Stomach (tissue), 9 donors: ENCODE results near the gene SPIN1. TPM values are rescaled to one million over a fixed set of nuclear protein-coding genes. Genes with fewer than 3 reads are reported as not detected.
"Not testable (repeated sequence)": the region's sequence is repeated elsewhere in the genome, so short reads cannot be mapped to it uniquely, and the experiment has no call there.

Source experiments
- DNase-seq, 2 donors: peaks; one replicate each; pipeline versions ENCODE4 v3.0.0 to v3.0.0-alpha.2; 2013 to 2019
- H3K27ac ChIP-seq, 5 donors: fragments of 200-600 bp in 4 of 5; sonication (generic) in 4 of 5; one replicate each; pipeline ENCODE4 v1.5.1; 2013 to 2019; ENCODE audit warnings: mild to moderate bottlenecking in 1 of 5, moderate library complexity in 1 of 5
- H3K27me3 ChIP-seq, 3 donors: fragments of 200-600 bp; sonication (generic); one replicate each; pipeline ENCODE4 v1.5.1; 2017 to 2019; ENCODE audit warnings: mixed run types in 1 of 3
- H3K36me3 ChIP-seq, 4 donors: fragments of 200-600 bp; sonication (generic); 1 replicate in 3 of 4; 2 replicates in 1 of 4; pipeline ENCODE4 v1.5.1; 2016 to 2019
- H3K4me1 ChIP-seq, 4 donors: fragments of 200-600 bp; sonication (generic); one replicate each; pipeline ENCODE4 v1.5.1; 2016 to 2019
- H3K4me3 ChIP-seq, 4 donors: fragments of 200-600 bp; sonication (generic) in 3 of 4; one replicate each; pipeline ENCODE4 v1.5.1; 2016 to 2019; ENCODE audit warnings: mild to moderate bottlenecking in 1 of 4
- H3K9me3 ChIP-seq, 4 donors: fragments of 200-600 bp; sonication (generic); one replicate each; pipeline ENCODE4 v1.5.1; 2016 to 2019
- CTCF ChIP-seq, 7 experiments: fragments of 450-650 bp in 4 of 7; fragments of 200-600 bp in 3 of 7; sonication (generic) in 3 of 7; IDR thresholded peaks; one replicate each; pipeline ENCODE4 v1.5.1; 2016 to 2019; ENCODE audit warnings: antibody characterized with exemption in 7 of 7, control low read depth in 2 of 7, mild to moderate bottlenecking in 1 of 7
- EP300 ChIP-seq: sonication (generic); formaldehyde crosslinking; IDR thresholded peaks from one replicate; pipeline ENCODE4 v1.6.1; 2017; ENCODE audit warnings: antibody characterized with exemption
- POLR2A ChIP-seq, 4 donors: fragments of 450-650 bp; IDR thresholded peaks; one replicate each; pipeline ENCODE4 v1.6.1; 2016; ENCODE audit warnings: antibody characterized with exemption in 4 of 4, control low read depth in 2 of 4, mild to moderate bottlenecking in 1 of 4, moderate library complexity in 1 of 4
- POLR2AphosphoS5 ChIP-seq, 3 donors: sonication (generic); formaldehyde crosslinking; IDR thresholded peaks; one replicate each; pipeline ENCODE4 v1.6.1; 2016; ENCODE audit warnings: antibody characterized with exemption in 3 of 3
- WGBS, 5 donors: extraction: QIAGEN DNeasy Blood & Tissue Kit in 3 of 5; methylation state at CpG; one replicate each; pipeline versions ENCODE4 v1.1.5 to v1.1.7; 2013 to 2018; 5-methylcytosine and 5-hydroxymethylcytosine counted together
- intact Hi-C: fragments of 100-400 bp; cut with DNase I; formaldehyde crosslinking; loops from one replicate; pipeline ENCODE4 v1.15.1; 2023; ENCODE audit warnings: low total_unique reads
- polyA plus RNA-seq, 3 donors: library from polyadenylated mRNA; stranded (reverse); fragments of 200-250 nt; gene quantifications; one replicate each; pipeline ENCODE4 v1.2.3, GENCODE V29; 2013
- total RNA-seq, 5 donors: library from RNA; depleted of rRNA; stranded (reverse); fragments of >200 nt; gene quantifications; one replicate each; pipeline versions ENCODE4 v1.1.0 to v1.2.3, GENCODE V29; 2014 to 2016
- donor health status: healthy with polysubstance abuse.
- donor health status: Bipolar disorder and iron deficiency.
- donor health status: healthy.

SPIN1 gene
- total and polyA plus RNA-seq, 8 donors, result 18.3 to 120 (median 33.8) TPM

- no peak for DNase-seq
- Histone ChIP-seq H3K36me3 (no peaks in the 10 kb centered on the region), H3K9me3 (peaks cover 0 to 23% (median 17%) of the 10 kb centered on the region in 4 donors), H3K27me3 (no peaks in the 10 kb centered on the region), H3K4me1 (no peaks in the 10 kb centered on the region), H3K27ac (no peak overlapping the region), H3K4me3 (no peak overlapping the region)
- TF ChIP-seq POLR2AphosphoS5 (IDR thresholded peaks at IDR 0.05), result no peak
- TF ChIP-seq EP300, result no peak
- TF ChIP-seq POLR2A (IDR thresholded peaks at IDR 0.05), result no peak
- TF ChIP-seq CTCF (IDR thresholded peaks at IDR 0.05), result no peak
- WGBS, 5 donors, result 81 to 87% (median 82%) methylated on average over 5 of the region's 5 CpGs
- intact Hi-C loops, result no loop called here
Observed at GRCh38 chr9:88373045-88373444, 15.2 kb upstream of the SPIN1 start.

- 43 to 61% (median 57%) methylated on average over 2 of the region's 2 CpGs for WGBS, 5 donors
- Histone ChIP-seq H3K4me1 (no peaks in the 10 kb centered on the region), H3K36me3 (no peaks in the 10 kb centered on the region), H3K9me3 (peaks cover 0 to 14% (median 10%) of the 10 kb centered on the region in 4 donors), H3K4me3 (no peak overlapping the region), H3K27me3 (no peaks in the 10 kb centered on the region), H3K27ac (no peak overlapping the region)
- intact Hi-C loops, result no loop called here
- TF ChIP-seq POLR2AphosphoS5 (IDR thresholded peaks at IDR 0.05) (no peak), POLR2A (IDR thresholded peaks at IDR 0.05) (no peak), CTCF (IDR thresholded peaks at IDR 0.05) (no peak), EP300 (no peak)
- DNase-seq, result no peak
Observed at GRCh38 chr9:88378317-88378716, 9.9 kb upstream of the SPIN1 start.

- H3K27me3 ChIP-seq, result no peaks in the 10 kb centered on the region
- H3K4me3 ChIP-seq, result no peak overlapping the region
- no peaks in the 10 kb centered on the region for H3K4me1 ChIP-seq
- H3K9me3 ChIP-seq, result peaks cover 0 to 14% (median 10%) of the 10 kb centered on the region in 4 donors
- no peak overlapping the region for H3K27ac ChIP-seq
- H3K36me3 ChIP-seq, result no peaks in the 10 kb centered on the region
- DNase-seq, result no peak
- 83 to 91% (median 90%) methylated on average over 3 of the region's 3 CpGs for WGBS, 5 donors
- no peak for TF ChIP-seq EP300
- TF ChIP-seq CTCF (IDR thresholded peaks at IDR 0.05), result no peak
- TF ChIP-seq POLR2AphosphoS5 (IDR thresholded peaks at IDR 0.05), result no peak
- TF ChIP-seq POLR2A (IDR thresholded peaks at IDR 0.05), result no peak
- intact Hi-C loops, result no loop called here
Observed at GRCh38 chr9:88379352-88379751, 8.9 kb upstream of the SPIN1 start.

DNA sequence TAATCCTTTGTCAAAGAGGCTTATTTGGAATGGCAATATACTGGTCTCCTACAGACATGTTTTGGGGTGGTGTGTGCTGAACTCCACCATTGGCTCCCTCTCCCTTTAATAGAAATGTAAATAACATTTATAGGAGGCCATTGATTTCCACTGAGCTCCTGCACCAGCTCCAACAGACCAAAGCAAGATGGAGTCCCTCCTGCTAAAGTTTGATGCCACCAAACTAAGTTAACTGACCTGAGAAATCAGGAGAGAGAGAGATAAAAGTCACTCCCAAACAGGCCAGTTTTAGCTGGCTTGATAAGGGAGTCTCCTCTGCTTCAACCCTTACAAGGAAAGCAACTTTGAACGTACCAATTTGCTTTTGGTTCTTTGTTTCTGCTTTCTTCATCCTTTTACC, 8.1 kb upstream of the SPIN1 start:
- peaks cover 0 to 14% (median 10%) of the 10 kb centered on the region in 4 donors for H3K9me3 ChIP-seq
- H3K4me1 ChIP-seq, result no peaks in the 10 kb centered on the region
- no peak for TF ChIP-seq POLR2A (IDR thresholded peaks at IDR 0.05)
- no peak for TF ChIP-seq EP300
- no peak for TF ChIP-seq CTCF (IDR thresholded peaks at IDR 0.05)
- TF ChIP-seq POLR2AphosphoS5 (IDR thresholded peaks at IDR 0.05), result no peak
- intact Hi-C loops, result no loop called here
- DNase-seq, result no peak
- WGBS, 5 donors, result 68 to 86% (median 75%) methylated on average over 1 of the region's 1 CpG
- H3K27me3 ChIP-seq, result no peaks in the 10 kb centered on the region
- H3K36me3 ChIP-seq, result no peaks in the 10 kb centered on the region
- H3K27ac ChIP-seq, result no peak overlapping the region
- H3K4me3 ChIP-seq, result no peak overlapping the region

GRCh38 chr9:88381322-88381721, 6.9 kb upstream of the SPIN1 start:
- Histone ChIP-seq H3K27ac (peak overlapping the region in 1 of 5 donors; percentile 19), H3K9me3 (peaks cover 0 to 13% (median 10%) of the 10 kb centered on the region in 4 donors)
- H3K4me1 ChIP-seq, DNase-seq, H3K36me3 ChIP-seq, H3K27me3 ChIP-seq, intact Hi-C loops, H3K4me3 ChIP-seq: not testable (repeated sequence)
- WGBS, 5 donors, result 45 to 73% (median 61%) methylated on average over 10 of the region's 10 CpGs
